LNCAP (cell line): Measurements from ENCODE around the gene ZNF548.

Experiments
- TF ChIP-seq, protein P1 (sequence below): fragments of 450-650 bp; IDR thresholded peaks from 2 replicates; pipeline ENCODE4 v1.5.1; 2017; ENCODE audit warnings: mild to moderate bottlenecking

Gene ZNF548

DNA sequence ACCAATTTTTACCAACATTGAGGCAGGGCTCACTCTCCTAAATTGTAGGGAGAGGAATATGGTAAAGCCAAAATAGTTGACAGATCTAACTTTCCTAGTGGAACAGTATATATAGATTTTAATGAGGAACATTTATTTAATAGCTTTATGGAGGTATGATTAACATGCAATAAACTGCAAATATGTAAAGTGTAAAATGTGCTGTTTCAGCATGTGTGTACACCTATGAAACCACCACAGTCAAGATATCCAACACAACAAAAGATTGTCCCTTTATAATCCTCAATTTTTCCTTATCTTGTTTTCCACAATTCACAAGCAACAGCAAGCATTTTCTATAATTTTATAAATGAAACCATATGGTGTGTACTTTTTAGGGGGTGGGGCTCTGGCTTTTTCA, 30.4 kb upstream of the ZNF548 start:
- TF ChIP-seq, protein P1, sequence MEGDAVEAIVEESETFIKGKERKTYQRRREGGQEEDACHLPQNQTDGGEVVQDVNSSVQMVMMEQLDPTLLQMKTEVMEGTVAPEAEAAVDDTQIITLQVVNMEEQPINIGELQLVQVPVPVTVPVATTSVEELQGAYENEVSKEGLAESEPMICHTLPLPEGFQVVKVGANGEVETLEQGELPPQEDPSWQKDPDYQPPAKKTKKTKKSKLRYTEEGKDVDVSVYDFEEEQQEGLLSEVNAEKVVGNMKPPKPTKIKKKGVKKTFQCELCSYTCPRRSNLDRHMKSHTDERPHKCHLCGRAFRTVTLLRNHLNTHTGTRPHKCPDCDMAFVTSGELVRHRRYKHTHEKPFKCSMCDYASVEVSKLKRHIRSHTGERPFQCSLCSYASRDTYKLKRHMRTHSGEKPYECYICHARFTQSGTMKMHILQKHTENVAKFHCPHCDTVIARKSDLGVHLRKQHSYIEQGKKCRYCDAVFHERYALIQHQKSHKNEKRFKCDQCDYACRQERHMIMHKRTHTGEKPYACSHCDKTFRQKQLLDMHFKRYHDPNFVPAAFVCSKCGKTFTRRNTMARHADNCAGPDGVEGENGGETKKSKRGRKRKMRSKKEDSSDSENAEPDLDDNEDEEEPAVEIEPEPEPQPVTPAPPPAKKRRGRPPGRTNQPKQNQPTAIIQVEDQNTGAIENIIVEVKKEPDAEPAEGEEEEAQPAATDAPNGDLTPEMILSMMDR = no peak

DNA sequence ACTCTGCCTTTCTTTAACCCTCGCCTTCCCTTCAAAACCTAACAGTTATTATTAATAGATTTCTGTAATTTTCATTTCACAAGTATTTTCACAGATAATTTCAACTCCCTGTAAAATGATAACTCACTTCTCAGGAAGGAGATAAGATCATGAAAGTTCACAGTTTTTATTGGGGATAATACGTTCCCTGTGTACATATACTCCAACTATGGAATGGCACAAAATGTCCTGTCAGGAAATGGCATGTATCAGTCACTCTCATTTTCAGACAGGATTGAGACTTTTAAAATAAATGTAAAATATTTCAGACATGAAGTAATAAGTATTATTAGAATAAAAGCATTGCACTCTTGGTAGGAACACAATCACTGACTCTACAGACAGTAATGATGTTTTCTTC, 27.2 kb upstream of the ZNF548 start:
- TF ChIP-seq, protein P1 = no peak

DNA sequence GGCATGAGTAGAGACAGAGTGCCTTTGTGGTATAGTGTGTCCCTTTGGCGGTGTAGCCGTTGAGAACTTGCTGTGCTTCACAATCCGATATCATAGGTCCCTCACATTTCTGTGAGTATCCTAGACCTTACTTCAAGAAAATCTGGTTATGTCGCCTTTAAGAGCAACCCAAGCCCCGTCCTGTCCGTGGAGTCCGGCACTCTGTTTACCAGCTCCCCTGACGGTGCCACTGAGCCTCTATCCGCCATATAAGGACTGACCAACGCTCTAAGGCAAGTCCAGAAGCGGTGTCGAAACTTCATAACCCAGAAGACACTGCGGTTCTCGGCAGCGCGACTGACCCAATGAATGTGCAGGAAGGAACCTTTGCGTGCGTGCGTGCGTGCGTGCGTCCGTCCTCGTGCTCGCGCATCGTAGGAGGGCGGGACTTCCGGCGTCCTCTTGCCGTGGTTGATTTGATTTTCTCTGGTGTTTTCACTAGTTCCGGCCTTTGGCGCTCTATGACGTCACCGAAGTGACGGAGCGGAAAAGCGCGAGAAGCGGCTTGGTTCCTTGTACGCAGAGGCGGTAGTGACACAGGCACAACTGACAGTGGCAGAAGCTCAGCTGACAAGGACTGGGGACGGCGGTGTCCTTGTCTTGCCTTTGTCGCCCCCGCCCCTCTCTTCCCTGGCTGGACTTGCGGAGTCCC, 26.5 kb upstream of the ZNF548 start, which contains the start of the genes TRAPPC2B and ZNF547:
Gene TRAPPC2B, plus strand, starts transcription at position 555 of the 691 bp plus-strand sequence. CDS start 1,283 bp downstream, outside the sequence.
Gene ZNF547, plus strand, starts transcription at position 555 of the 691 bp plus-strand sequence. CDS start 5,005 bp downstream, outside the sequence.
- TF ChIP-seq, protein P1 = no peak

DNA sequence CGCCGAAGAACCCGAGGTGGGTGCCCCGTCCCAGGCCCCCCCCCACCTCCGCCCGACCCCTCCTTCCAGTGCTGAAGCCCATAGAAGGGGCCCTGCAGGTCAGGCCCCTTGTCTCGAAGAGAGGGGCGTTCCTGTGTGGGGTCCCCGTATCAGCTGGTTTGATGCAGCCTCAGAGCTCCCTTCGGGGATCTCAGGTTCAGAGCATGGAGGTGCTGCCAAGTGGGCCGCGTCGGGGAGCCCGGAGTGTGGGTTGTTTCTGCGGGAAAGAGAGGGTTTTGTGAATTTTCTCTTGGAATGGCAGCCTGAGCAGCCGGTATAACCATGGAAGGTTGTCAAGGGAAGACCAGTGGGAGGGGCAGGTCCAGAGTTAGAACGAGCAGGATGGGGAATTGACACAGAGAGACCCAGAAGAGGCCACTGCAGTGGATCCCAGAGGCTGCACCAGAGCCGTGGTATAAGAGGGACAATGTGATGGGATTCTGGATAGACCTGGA, 25.9 kb upstream of the ZNF548 start:
- TF ChIP-seq, protein P1 = no peak

DNA sequence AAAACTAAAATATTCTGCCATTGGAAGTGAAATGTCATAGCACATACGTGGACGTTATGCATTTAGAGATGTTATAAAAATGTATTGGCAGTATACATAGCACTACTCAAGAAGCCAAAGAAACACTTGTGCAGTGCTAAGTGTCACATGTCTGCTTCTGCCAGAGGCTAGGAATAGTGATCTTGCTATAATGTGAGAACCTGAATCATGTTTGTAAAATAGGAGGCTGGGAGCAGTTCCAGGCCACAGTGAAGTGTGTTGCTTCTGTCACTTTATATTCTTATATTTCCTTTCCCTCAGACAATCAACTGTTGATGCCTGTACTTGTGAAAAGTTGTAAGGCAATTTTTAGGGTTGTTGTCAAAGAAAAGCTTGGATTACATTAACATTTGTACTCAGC, 22.9 kb upstream of the ZNF548 start:
- TF ChIP-seq, protein P1 = no peak

DNA sequence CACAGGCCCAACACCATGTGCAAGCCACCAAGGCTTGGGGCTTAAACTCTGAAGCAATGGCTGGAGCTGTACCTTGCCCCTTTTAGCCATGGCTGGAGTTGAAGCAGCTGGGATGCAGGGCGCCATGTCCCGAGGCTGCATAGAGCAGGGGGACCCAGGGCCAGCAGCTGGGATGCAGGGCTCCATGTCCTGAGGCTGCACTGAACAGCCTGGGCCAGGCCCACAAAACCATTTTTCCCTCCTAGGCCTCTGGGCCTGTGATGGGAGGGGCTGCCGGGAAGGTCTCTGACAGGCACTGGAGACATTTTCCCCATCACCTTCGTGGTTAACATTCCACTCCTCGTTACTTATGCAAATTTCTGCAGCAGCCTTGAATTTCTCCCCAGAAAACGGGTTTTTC, 15.5 kb upstream of the ZNF548 start:
- TF ChIP-seq, protein P1 = no peak

DNA sequence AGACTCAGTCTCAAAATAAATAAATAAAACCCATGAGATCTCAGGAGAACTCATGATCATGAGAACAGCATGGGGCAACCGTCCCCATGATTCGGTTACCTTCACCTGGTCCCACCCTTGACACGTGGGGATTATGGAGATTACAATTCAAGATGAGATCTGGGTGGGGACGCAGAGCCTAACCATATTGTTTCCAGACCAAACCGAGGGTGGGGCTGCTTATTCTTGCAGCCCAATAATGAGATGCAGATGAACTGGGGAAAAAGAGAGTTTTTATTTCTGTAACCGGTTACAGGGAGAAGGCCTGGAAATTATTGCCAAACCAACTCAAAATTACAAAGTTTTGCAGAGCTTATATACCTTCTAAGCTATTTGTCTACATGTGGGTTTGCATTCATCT, 13.5 kb upstream of the ZNF548 start:
- TF ChIP-seq, protein P1 = no peak
